IMR-90 (cell line): Measurements from ENCODE around the gene GNAZ. TPM values are rescaled to one million over a fixed set of nuclear protein-coding genes. Genes with fewer than 3 reads are reported as not detected.

Source experiments
- ATAC-seq: fragments of 200-7000 bp; cut with Tn5 transposase; 2 replicates; pipeline ENCODE4 v1.9.1; 2020; ENCODE audit warnings: low read depth, mild to moderate bottlenecking, moderate library complexity
- BruUV-seq: library from RNA; stranded (reverse); fragments of 400-500 nt; replicated peaks from 2 replicates; lab custom pipeline; 2021; lab: Mats Ljungman, UMichigan
- CTCF ChIA-PET: fragments of 300-600 bp; formaldehyde crosslinking; extraction: SDS; loops from one replicate; lab custom pipeline; 2021; ENCODE audit warnings: antibody characterized with exemption; lab: Yijun Ruan, JAX
- POLR2A ChIA-PET: fragments of 300-600 bp; sonication (Branson Sonifier 250); formaldehyde crosslinking; loops from one replicate; lab custom pipeline; 2022; ENCODE audit warnings: antibody characterized with exemption; ENCODE audit not compliant: unreplicated experiment; lab: Charles Lee
- DNase-seq: peaks from one replicate; pipeline ENCODE4 v3.0.0; 2013
- H2AFZ ChIP-seq: replicated peaks from 2 replicates; pipeline ENCODE3; 2013; ENCODE audit warnings: low read length, mild to moderate bottlenecking; ENCODE audit not compliant: poor library complexity
- H2AK5ac ChIP-seq: 2 replicates; pipeline ENCODE4 v1.6.1; 2013; ENCODE audit warnings: low read depth, low read length, inconsistent platforms
- H2AK9ac ChIP-seq: replicated peaks from 2 replicates; pipeline ENCODE3; 2013; ENCODE audit warnings: mild to moderate bottlenecking, low read depth, low read length, moderate library complexity; ENCODE audit not compliant: poor library complexity
- H2BK120ac ChIP-seq: 2 replicates; pipeline ENCODE4 v1.6.1; 2013; ENCODE audit warnings: low read depth, low read length, inconsistent platforms
- H2BK15ac ChIP-seq: 3 replicates; pipeline ENCODE4 v1.6.1; 2013; ENCODE audit warnings: low read depth, low read length, inconsistent platforms
- H2BK20ac ChIP-seq: 2 replicates; pipeline ENCODE4 v1.6.1; 2013; ENCODE audit warnings: low read depth, mild to moderate bottlenecking, inconsistent platforms, low read length, moderate library complexity
- H2BK5ac ChIP-seq: 2 replicates; pipeline ENCODE4 v1.6.1; 2013; ENCODE audit warnings: mild to moderate bottlenecking, low read depth, low read length, inconsistent platforms; ENCODE audit not compliant: poor library complexity, severe bottlenecking
- H3K14ac ChIP-seq: replicated peaks from 2 replicates; pipeline ENCODE4 v1.6.1; 2013; ENCODE audit warnings: low read depth, low read length, inconsistent platforms
- H3K18ac ChIP-seq: 2 replicates; pipeline ENCODE4 v1.6.1; 2013; ENCODE audit warnings: low read depth, low read length, control low read depth
- H3K23ac ChIP-seq: 2 replicates; pipeline ENCODE4 v1.6.1; 2013; ENCODE audit warnings: low read depth, low read length, inconsistent platforms
- H3K27ac ChIP-seq: 2 replicates; pipeline ENCODE4 v1.5.1; 2013; ENCODE audit warnings: mild to moderate bottlenecking, control low read depth, low read length; ENCODE audit not compliant: insufficient read depth
- H3K27me3 ChIP-seq: 2 replicates; pipeline ENCODE4 v1.6.1; 2013; ENCODE audit warnings: low read length; ENCODE audit not compliant: control insufficient read depth, insufficient read depth
- H3K36me3 ChIP-seq: 2 replicates; pipeline ENCODE4 v1.6.1; 2013; ENCODE audit warnings: low read length, mixed read lengths; ENCODE audit not compliant: control insufficient read depth, insufficient read depth
- H3K4ac ChIP-seq: 2 replicates; pipeline ENCODE4 v1.6.1; 2013; ENCODE audit warnings: low read depth, low read length, inconsistent platforms
- H3K4me1 ChIP-seq: 2 replicates; pipeline ENCODE4 v1.6.1; 2013; ENCODE audit warnings: low read length, mixed read lengths; ENCODE audit not compliant: control insufficient read depth, insufficient read depth
- H3K4me2 ChIP-seq: 2 replicates; pipeline ENCODE4 v1.6.1; 2013; ENCODE audit warnings: low read depth, mild to moderate bottlenecking, control low read depth, low read length, moderate library complexity
- H3K4me3 ChIP-seq: 2 replicates; pipeline ENCODE4 v1.5.1; 2013; ENCODE audit warnings: low read depth, mild to moderate bottlenecking, control low read depth, low read length, moderate library complexity; ENCODE audit not compliant: insufficient read depth
- H3K56ac ChIP-seq: 2 replicates; pipeline ENCODE4 v1.6.1; 2013; ENCODE audit warnings: low read length, inconsistent platforms; ENCODE audit not compliant: insufficient read depth; ENCODE audit errors: extremely low read depth
- H3K79me1 ChIP-seq, 2 experiments: 2 replicates each; pipeline ENCODE4 v1.6.1; 2013; ENCODE audit warnings: low read length in 2 of 2, inconsistent platforms in 1 of 2, low read depth in 1 of 2
- H3K9ac ChIP-seq: 2 replicates; pipeline ENCODE4 v1.6.1; 2013; ENCODE audit warnings: low read depth, low read length, control low read depth
- H3K9me1 ChIP-seq: 2 replicates; pipeline ENCODE4 v1.6.1; 2013; ENCODE audit warnings: low read length, inconsistent platforms; ENCODE audit not compliant: insufficient read depth
- H3K9me3 ChIP-seq: 2 replicates; pipeline ENCODE4 v1.6.1; 2013; ENCODE audit warnings: low read length; ENCODE audit not compliant: control insufficient read depth, insufficient read depth
- H4K20me1 ChIP-seq: 2 replicates; pipeline ENCODE4 v1.6.1; 2013; ENCODE audit warnings: low read length, inconsistent platforms; ENCODE audit not compliant: insufficient read depth
- H4K5ac ChIP-seq: 2 replicates; pipeline ENCODE4 v1.6.1; 2013; ENCODE audit warnings: mild to moderate bottlenecking, low read depth, low read length, control low read depth
- H4K8ac ChIP-seq, 2 experiments: 2 replicates each; pipeline ENCODE4 v1.6.1; 2013; ENCODE audit warnings: low read depth in 2 of 2, low read length in 2 of 2, control low read depth in 1 of 2, inconsistent platforms in 1 of 2
- H4K91ac ChIP-seq: 2 replicates; pipeline ENCODE4 v1.6.1; 2013; ENCODE audit warnings: low read depth, low read length, inconsistent platforms; ENCODE audit not compliant: insufficient read depth
- BHLHE40 ChIP-seq: fragments of 150-350 bp; IDR thresholded peaks from 2 replicates; pipeline ENCODE4 v1.6.1; 2016; ENCODE audit warnings: mild to moderate bottlenecking, low read depth, low read length
- CEBPB ChIP-seq: IDR thresholded peaks from 2 replicates; pipeline ENCODE4 v1.6.1; 2012; ENCODE audit warnings: low read depth, low read length, improper control_type of control experiment
- ELK1 ChIP-seq: fragments of 150-350 bp; IDR thresholded peaks from 2 replicates; pipeline ENCODE4 v1.6.1; 2016; ENCODE audit warnings: low read depth, mild to moderate bottlenecking, low read length, moderate library complexity, borderline replicate concordance
- FOS ChIP-seq: fragments of 150-350 bp; IDR thresholded peaks from 2 replicates; pipeline ENCODE4 v1.6.1; 2016; ENCODE audit warnings: low read depth, low read length
- MAZ ChIP-seq: IDR thresholded peaks from 2 replicates; pipeline ENCODE4 v1.6.1; 2012; ENCODE audit warnings: low read depth, mild to moderate bottlenecking, low read length, improper control_type of control experiment, moderate library complexity, borderline replicate concordance
- MXI1 ChIP-seq: IDR thresholded peaks from 2 replicates; pipeline ENCODE4 v1.6.1; 2012; ENCODE audit warnings: low read depth, mild to moderate bottlenecking, low read length, moderate library complexity, borderline replicate concordance
- NFE2L2 ChIP-seq: fragments of 150-350 bp; IDR thresholded peaks from 2 replicates; pipeline ENCODE4 v1.6.1; 2016; ENCODE audit warnings: low read depth, mild to moderate bottlenecking, low read length
- POLR2A ChIP-seq: IDR thresholded peaks from 2 replicates; pipeline ENCODE4 v1.6.1; 2012; ENCODE audit warnings: mild to moderate bottlenecking, low read depth, low read length
- RAD21 ChIP-seq: IDR thresholded peaks from 2 replicates; pipeline ENCODE4 v1.6.1; 2012; ENCODE audit warnings: low read length, improper control_type of control experiment
- RFX5 ChIP-seq: IDR thresholded peaks from 2 replicates; pipeline ENCODE4 v1.8.0; 2012; ENCODE audit warnings: low read depth, mild to moderate bottlenecking, low read length, moderate library complexity
- SMC3 ChIP-seq: fragments of 150-350 bp; IDR thresholded peaks from 2 replicates; pipeline ENCODE4 v1.6.1; 2016; ENCODE audit warnings: low read depth, mild to moderate bottlenecking, antibody characterized with exemption, low read length, moderate library complexity
- USF2 ChIP-seq: fragments of 150-350 bp; IDR thresholded peaks from 2 replicates; pipeline ENCODE4 v1.6.1; 2017; ENCODE audit warnings: mild to moderate bottlenecking, antibody characterized with exemption, low read length, low read depth
- WGBS, 2 experiments: methylation state at CpG; one replicate each; pipeline versions ENCODE4 v1.1.5 to v1.1.7; 2013; ENCODE audit warnings: missing lambda C conversion rate in 2 of 2; ENCODE audit not compliant: insufficient read length in 1 of 2; ENCODE audit errors: extremely low coverage in 2 of 2; 5-methylcytosine and 5-hydroxymethylcytosine counted together
- dilution Hi-C: fragments of 300-500 bp; cut with HindIII; formaldehyde crosslinking; loops from one replicate; pipeline ENCODE4 v1.14.3; 2018; ENCODE audit warnings: low sequenced_read_pairs; ENCODE audit not compliant: unreplicated experiment
- in situ Hi-C: fragments of 300-500 bp; cut with MboI; formaldehyde crosslinking; loops from 3 replicates; pipeline ENCODE4 v1.14.3; 2019; ENCODE audit warnings: low sequenced_read_pairs, inconsistent platforms, mixed read lengths
- intact Hi-C: fragments of 100-400 bp; cut with micrococcal nuclease; formaldehyde crosslinking; loops from 2 replicates; pipeline ENCODE4 v1.10.0; 2022
- polyA plus RNA-seq, 3 experiments: library from polyadenylated mRNA; depleted of rRNA; stranded (reverse); fragments of >200 nt; gene quantifications; 2 replicates each; pipeline ENCODE4 v1.2.3, GENCODE V29; 2012; ENCODE audit warnings: low replicate concordance in 1 of 3
- total RNA-seq: library from RNA; depleted of rRNA; stranded (reverse); fragments of >200 nt; gene quantifications from 2 replicates; pipeline ENCODE4 v1.2.3, GENCODE V29; 2012

GNAZ gene
- total and polyA plus RNA-seq, 2 of the 4 experiments (the other 2 are of a cell fraction): 1.5 to 2.5 TPM

DNA sequence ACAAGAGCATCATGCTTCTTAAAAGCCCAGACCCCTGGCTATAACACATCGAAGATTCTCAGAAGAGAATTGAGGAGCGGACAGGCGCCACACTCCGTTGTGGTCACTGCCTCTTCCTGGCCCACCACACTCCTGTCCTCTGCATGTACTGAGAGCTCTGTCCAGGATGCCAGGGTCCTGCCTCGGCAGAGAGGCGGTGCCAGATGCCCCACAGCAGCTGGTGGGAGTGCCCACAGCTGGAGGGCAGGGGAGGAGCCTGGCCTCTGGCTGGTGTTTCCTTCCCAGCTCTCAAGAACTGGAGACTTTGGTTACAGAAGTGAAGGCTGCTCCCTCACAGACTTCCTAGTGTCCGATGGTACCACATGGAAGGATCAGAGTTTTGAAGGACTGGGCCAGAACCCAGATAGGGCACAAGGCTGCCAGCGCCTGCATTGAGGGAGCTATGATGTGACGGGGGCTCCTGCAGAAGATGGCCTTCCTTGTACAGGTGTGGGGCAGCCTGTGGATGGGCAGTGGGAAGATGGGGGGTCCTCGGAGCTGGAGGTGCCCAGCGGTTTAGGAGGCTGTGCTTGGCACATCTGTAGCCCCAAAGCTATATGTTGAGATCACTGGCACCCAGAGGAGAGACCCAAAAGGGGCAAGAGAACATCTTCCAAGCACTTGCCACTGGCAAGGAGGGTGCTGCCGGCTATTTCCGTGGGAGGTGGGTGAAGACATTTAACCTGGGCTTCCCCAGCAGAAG lies 52.1 kb downstream of the GNAZ start:
- no peak overlapping the region for H3K27ac ChIP-seq
- no peaks in the 10 kb centered on the region for H4K20me1 ChIP-seq
- H3K23ac ChIP-seq: no peak overlapping the region
- no peak overlapping the region for H3K9ac ChIP-seq
- no peaks in the 10 kb centered on the region for H3K36me3 ChIP-seq
- TF ChIP-seq NFE2L2: no peak
- TF ChIP-seq CEBPB: no peak
- no peak for TF ChIP-seq MAZ
- TF ChIP-seq RFX5: no peak
- no peak for TF ChIP-seq SMC3
- TF ChIP-seq POLR2A: no peak
- TF ChIP-seq ELK1: no peak
- no peak for TF ChIP-seq USF2
- no peak for TF ChIP-seq RAD21
- TF ChIP-seq MXI1: no peak
- TF ChIP-seq FOS: no peak
- TF ChIP-seq BHLHE40: no peak
- H2AK5ac ChIP-seq: no peak overlapping the region
- BruUV-seq: no TSS peak
- H3K56ac ChIP-seq: no peak overlapping the region
- DNase-seq: no peak
- no peak overlapping the region for H3K4me2 ChIP-seq
- H2BK120ac ChIP-seq: no peak overlapping the region
- H2BK5ac ChIP-seq: no peak overlapping the region
- ATAC-seq: no peak
- no peak overlapping the region for H4K8ac ChIP-seq
- ChIA-PET CTCF (no interaction called here), POLR2A (no interaction called here)
- no peak overlapping the region for H3K4me3 ChIP-seq
- no peak overlapping the region for H3K4ac ChIP-seq
- intact Hi-C loops: no loop called here
- H3K9me1 ChIP-seq: no peaks in the 10 kb centered on the region
- H4K91ac ChIP-seq: no peak overlapping the region
- 51% methylated on average over 2 of the region's 13 CpGs; no CpG with 5 or more reads in 1 of the 2 experiments for WGBS, 2 experiments
- H3K79me1 ChIP-seq: no peaks in the 10 kb centered on the region
- H3K14ac ChIP-seq: no peak overlapping the region
- no peaks in the 10 kb centered on the region for H3K4me1 ChIP-seq
- in situ Hi-C loops: loop anchor here (10.0 kb wide), 1 partner anchor 268 kb away; no protein-coding TSS in a partner anchor
- peaks cover 6% of the 10 kb centered on the region; the same call in 1 of the 2 replicates for H3K27me3 ChIP-seq
- H3K18ac ChIP-seq: no peak overlapping the region
- H2AK9ac ChIP-seq: no peak overlapping the region
- no peak overlapping the region for H2AFZ ChIP-seq
- dilution Hi-C loops: no loop called here
- H2BK15ac ChIP-seq: no peak overlapping the region
- no peaks in the 10 kb centered on the region for H3K9me3 ChIP-seq
- H2BK20ac ChIP-seq: no peak overlapping the region
- no peak overlapping the region for H4K5ac ChIP-seq
